Glutamatergic neuron (in vitro differentiated cells): ENCODE results near the gene GCNT3. TPM values are rescaled to one million over a fixed set of nuclear protein-coding genes. Genes with fewer than 3 reads are reported as not detected.

ENCODE experiments used
- DNase-seq: peaks from one replicate; pipeline ENCODE4 v3.0.0; 2022
- H3K27ac Mint-ChIP-seq: one replicate; pipeline ENCODE4 v1.8.0; 2020; ENCODE audit warnings: mild to moderate bottlenecking, mixed read lengths, inconsistent platforms; ENCODE audit not compliant: unreplicated experiment
- H3K27me3 Mint-ChIP-seq: one replicate; pipeline ENCODE4 v1.8.0; 2020; ENCODE audit warnings: mild to moderate bottlenecking, moderate library complexity, mixed read lengths, inconsistent platforms; ENCODE audit not compliant: unreplicated experiment
- H3K36me3 Mint-ChIP-seq: one replicate; pipeline ENCODE4 v1.8.0; 2020; ENCODE audit warnings: mild to moderate bottlenecking, mixed read lengths, inconsistent platforms; ENCODE audit not compliant: unreplicated experiment
- H3K4me1 Mint-ChIP-seq: one replicate; pipeline ENCODE4 v1.8.0; 2020; ENCODE audit warnings: mild to moderate bottlenecking, low read depth, mixed read lengths, inconsistent platforms; ENCODE audit not compliant: unreplicated experiment
- H3K4me3 Mint-ChIP-seq: one replicate; pipeline ENCODE4 v1.8.0; 2020; ENCODE audit warnings: mild to moderate bottlenecking, mixed read lengths, inconsistent platforms; ENCODE audit not compliant: unreplicated experiment
- H3K9me3 Mint-ChIP-seq: one replicate; pipeline ENCODE4 v1.8.0; 2020; ENCODE audit warnings: mild to moderate bottlenecking, moderate library complexity, mixed read lengths, inconsistent platforms; ENCODE audit not compliant: unreplicated experiment
- CTCF ChIP-seq: fragments of 200-600 bp; sonication (generic); IDR thresholded peaks from one replicate; pipeline ENCODE4 v1.5.0; 2021; ENCODE audit not compliant: partially characterized antibody, unreplicated experiment
- total RNA-seq: library from RNA; stranded (reverse); fragmentation: NEBNext Ultra II Directional; extraction: Animal tissue kit (Norgen Biotek cat#: 25700); gene quantifications from one replicate; pipeline ENCODE4 v1.2.1, GENCODE V29; 2021; ENCODE audit not compliant: unreplicated experiment

Gene GCNT3
- total RNA-seq, 1 donor from 2014 or later: not detected

GRCh38 chr15:59659366-59659765 lies 47.8 kb downstream of the GCNT3 start:
- no peaks in the 10 kb centered on the region for H3K36me3 Mint-ChIP-seq
- H3K9me3 Mint-ChIP-seq: no peaks in the 10 kb centered on the region
- no peaks in the 10 kb centered on the region for H3K4me1 Mint-ChIP-seq
- no peak overlapping the region for H3K4me3 Mint-ChIP-seq
- no peak for DNase-seq
- no peak for TF ChIP-seq CTCF
- no peaks in the 10 kb centered on the region for H3K27me3 Mint-ChIP-seq
- no peak overlapping the region for H3K27ac Mint-ChIP-seq

GRCh38 chr15:59662260-59662659 lies 50.7 kb downstream of the GCNT3 start:
- Mint-ChIP-seq H3K36me3 (no peaks in the 10 kb centered on the region), H3K27ac (no peak overlapping the region), H3K27me3 (no peaks in the 10 kb centered on the region), H3K4me3 (no peak overlapping the region), H3K4me1 (no peaks in the 10 kb centered on the region), H3K9me3 (no peaks in the 10 kb centered on the region)
- no peak for TF ChIP-seq CTCF
- DNase-seq: no peak

GRCh38 chr15:59668556-59668955 lies 57.0 kb downstream of the GCNT3 start:
- Mint-ChIP-seq H3K9me3 (no peaks in the 10 kb centered on the region), H3K4me3 (no peak overlapping the region), H3K27ac (no peak overlapping the region), H3K27me3 (peaks cover 1% of the 10 kb centered on the region), H3K4me1 (no peaks in the 10 kb centered on the region), H3K36me3 (no peaks in the 10 kb centered on the region)
- no peak for DNase-seq
- no peak for TF ChIP-seq CTCF

Other genes with a start within 250 kb of the GCNT3 start
- gene MYO1E, start 238.9 kb upstream of the GCNT3 start, total RNA-seq: 7.9 TPM
- not detected for gene FAM81A, start 173.6 kb upstream of the GCNT3 start, total RNA-seq
- 105 TPM for gene GTF2A2, start 45.7 kb downstream of the GCNT3 start, total RNA-seq
- gene BNIP2, start 77.5 kb downstream of the GCNT3 start, total RNA-seq: 70.2 TPM